Measurements from ENCODE around the gene BPGM.

- no peak for TF ChIP-seq CTCF (conservative IDR thresholded peaks at IDR 0.05; ENCODE audit: low read depth in 2 of 2)
- no peak for TF ChIP-seq EZH2 (IDR thresholded peaks at IDR 0.05; ENCODE audit: low read depth, unreplicated experiment)
- no peak for TF ChIP-seq POLR2AphosphoS5 (IDR thresholded peaks at IDR 0.05; ENCODE audit: low read depth)
- TF ChIP-seq ZNF114 (CRISPR knock-in tag; IDR thresholded peaks at IDR 0.05) = no peak
- no peak for TF ChIP-seq JUNB (IDR thresholded peaks at IDR 0.05; ENCODE audit: unreplicated experiment)
Measured at GRCh38 chr7:134640842-134641715, 5.6 kb upstream of the BPGM start.
